HepG2 (cell line): ENCODE data around the gene RUNX3. TPM values are rescaled to one million over a fixed set of nuclear protein-coding genes. Genes with fewer than 3 reads are reported as not detected.

ENCODE experiments used
- ATF5 ChIP-seq: sonication (generic); formaldehyde crosslinking; IDR thresholded peaks from 2 replicates; pipeline ENCODE4 v1.4.0; 2020; ENCODE audit warnings: mild to moderate bottlenecking, low read depth, missing genetic modification reagents
- CCDC6 ChIP-seq: sonication (generic); formaldehyde crosslinking; IDR thresholded peaks from 2 replicates; pipeline ENCODE4 v1.8.1; 2022; ENCODE audit warnings: mild to moderate bottlenecking, missing genetic modification reagents, moderate library complexity
- E2F2 ChIP-seq: sonication (generic); formaldehyde crosslinking; IDR thresholded peaks from 2 replicates; pipeline ENCODE4 v1.4.0; 2020; ENCODE audit warnings: missing genetic modification reagents, borderline replicate concordance
- GTF3A ChIP-seq: sonication (generic); formaldehyde crosslinking; conservative IDR thresholded peaks from 2 replicates; pipeline ENCODE4 v1.4.0; 2020; ENCODE audit warnings: mild to moderate bottlenecking, missing genetic modification reagents
- IKZF4 ChIP-seq: sonication (generic); formaldehyde crosslinking; IDR thresholded peaks from 2 replicates; pipeline ENCODE4 v1.5.1; 2020; ENCODE audit warnings: borderline replicate concordance, mild to moderate bottlenecking, low read depth, missing genetic modification reagents; ENCODE audit errors: not compliant biosample characterization
- MTF1 ChIP-seq: sonication (generic); formaldehyde crosslinking; IDR thresholded peaks from 2 replicates; pipeline ENCODE4 v1.5.0; 2020; ENCODE audit warnings: missing genetic modification reagents
- MYNN ChIP-seq: sonication (generic); formaldehyde crosslinking; IDR thresholded peaks from 2 replicates; pipeline ENCODE4 v1.4.0; 2020; ENCODE audit warnings: mild to moderate bottlenecking, low read depth, missing genetic modification reagents
- NRL ChIP-seq: sonication (generic); formaldehyde crosslinking; IDR thresholded peaks from 2 replicates; pipeline ENCODE4 v1.5.0; 2020; ENCODE audit warnings: missing genetic modification reagents, mild to moderate bottlenecking, moderate library complexity, borderline replicate concordance
- PHF8 ChIP-seq: sonication (generic); formaldehyde crosslinking; IDR thresholded peaks from 2 replicates; pipeline ENCODE4 v1.5.0; 2020; ENCODE audit warnings: missing genetic modification reagents
- PITX1 ChIP-seq: sonication (generic); formaldehyde crosslinking; IDR thresholded peaks from 2 replicates; pipeline ENCODE4 v1.5.1; 2020; ENCODE audit warnings: mild to moderate bottlenecking, missing genetic modification reagents
- RCOR2 ChIP-seq: IDR thresholded peaks from 2 replicates; pipeline ENCODE4 v1.6.1; 2016; ENCODE audit warnings: missing biosample characterization, missing genetic modification reagents
- SKIL ChIP-seq: sonication (generic); formaldehyde crosslinking; IDR thresholded peaks from 2 replicates; pipeline ENCODE4 v1.8.0; 2022; ENCODE audit warnings: missing genetic modification reagents, mild to moderate bottlenecking, moderate library complexity, borderline replicate concordance
- TBP ChIP-seq: sonication (generic); formaldehyde crosslinking; IDR thresholded peaks from 2 replicates; pipeline ENCODE4 v1.5.0; 2020; ENCODE audit warnings: missing genetic modification reagents
- TOPORS ChIP-seq: sonication (generic); formaldehyde crosslinking; IDR thresholded peaks from 2 replicates; pipeline ENCODE4 v1.8.0; 2023; ENCODE audit warnings: mild to moderate bottlenecking, missing genetic modification reagents
- ZNF207 ChIP-seq: fragments of 450-650 bp; IDR thresholded peaks from 2 replicates; pipeline ENCODE4 v1.6.1; 2016; ENCODE audit warnings: antibody characterized with exemption, borderline replicate concordance
- ZSCAN12 ChIP-seq: sonication (generic); formaldehyde crosslinking; IDR thresholded peaks from 2 replicates; pipeline ENCODE4 v1.9.0; 2021; ENCODE audit warnings: mild to moderate bottlenecking, missing genetic modification reagents
- ZSCAN9 ChIP-seq: IDR thresholded peaks from 2 replicates; pipeline ENCODE4 v1.6.1; 2016; ENCODE audit warnings: borderline replicate concordance
- polyA plus RNA-seq, 8 experiments: library from polyadenylated mRNA; depleted of rRNA in 3 of 8; stranded (reverse) in 7 of 8; unstranded in 1 of 8; fragments of >200 nt; fragmentation: Illumina TruSeq in 4 of 8; extraction: Trizol in 4 of 8; gene quantifications; 2 replicates each; pipeline versions ENCODE4 v1.2.1 to v1.2.3, GENCODE V29; 2011 to 2016; ENCODE audit warnings: low read depth in 4 of 8, missing spikeins in 1 of 8, mixed read lengths in 1 of 8; ENCODE audit not compliant: insufficient read depth in 1 of 8
- total RNA-seq, 5 experiments: library from RNA; depleted of rRNA; stranded (reverse); fragments of >200 nt; fragmentation: Illumina TruSeq; extraction: Trizol; gene quantifications; 2 replicates each; pipeline ENCODE4 v1.2.3, GENCODE V29; 2016; ENCODE audit warnings: low read depth in 1 of 5
- TF ChIP-seq, protein P1 (sequence below): sonication (generic); formaldehyde crosslinking; IDR thresholded peaks from 2 replicates; pipeline ENCODE4 v1.4.0; 2020; ENCODE audit warnings: missing genetic modification reagents
- TF ChIP-seq, protein P2 (sequence below), 2 experiments: sonication (generic) in 1 of 2; formaldehyde crosslinking in 1 of 2; IDR thresholded peaks; 2 replicates each; pipeline versions ENCODE4 v1.4.0 to v1.6.1; 2016 to 2020; ENCODE audit warnings: borderline replicate concordance in 1 of 2, low read depth in 1 of 2, mild to moderate bottlenecking in 1 of 2, missing genetic modification reagents in 1 of 2

RUNX3 gene
- total and polyA plus RNA-seq, 2 of the 13 experiments (the other 11 are each of a cell fraction or from before 2014, with no cell fraction given) = 0.04 to 0.22 TPM

DNA sequence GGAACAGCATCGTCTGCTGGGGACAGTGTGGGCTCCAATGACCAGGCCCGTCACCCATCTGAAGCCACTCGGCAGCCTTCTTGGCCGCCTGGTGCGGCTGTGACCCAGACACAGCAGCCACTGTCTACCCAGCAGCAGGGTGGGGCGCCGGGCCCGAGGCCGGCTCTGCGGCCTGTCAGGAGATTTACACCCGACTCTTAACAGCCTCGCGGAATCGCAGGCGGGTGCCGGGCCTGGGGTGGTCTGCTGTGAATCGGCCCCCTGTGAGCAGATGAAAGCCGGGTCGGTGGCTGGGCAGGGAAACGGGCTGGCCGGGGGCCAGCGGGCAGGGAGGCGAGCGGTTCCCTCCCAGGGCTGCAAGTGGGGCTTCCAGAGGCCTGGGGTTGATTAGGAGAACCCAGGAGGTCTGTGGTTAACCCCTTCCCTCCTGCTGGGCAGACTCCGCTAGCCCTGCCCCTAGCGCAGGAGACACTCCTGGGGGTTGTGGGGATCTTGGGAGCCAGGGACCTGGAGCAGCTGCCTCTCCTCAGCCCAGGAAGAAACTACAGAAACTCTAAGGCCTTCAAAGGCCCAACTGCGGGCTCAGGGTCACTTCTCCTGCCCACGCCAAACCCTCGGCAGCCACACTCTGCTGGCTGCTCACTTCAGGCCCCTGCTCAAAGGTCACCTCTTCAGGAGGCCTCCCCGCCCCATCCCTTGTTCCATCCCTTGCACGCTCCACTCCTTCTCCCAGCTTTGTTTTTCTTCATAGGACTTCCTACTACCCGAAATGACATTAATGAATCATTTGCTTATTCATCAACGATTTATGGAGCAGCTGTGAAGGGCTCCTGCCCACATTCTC is 15.6 kb downstream of the RUNX3 start (continued):
- TF ChIP-seq, protein P1, sequence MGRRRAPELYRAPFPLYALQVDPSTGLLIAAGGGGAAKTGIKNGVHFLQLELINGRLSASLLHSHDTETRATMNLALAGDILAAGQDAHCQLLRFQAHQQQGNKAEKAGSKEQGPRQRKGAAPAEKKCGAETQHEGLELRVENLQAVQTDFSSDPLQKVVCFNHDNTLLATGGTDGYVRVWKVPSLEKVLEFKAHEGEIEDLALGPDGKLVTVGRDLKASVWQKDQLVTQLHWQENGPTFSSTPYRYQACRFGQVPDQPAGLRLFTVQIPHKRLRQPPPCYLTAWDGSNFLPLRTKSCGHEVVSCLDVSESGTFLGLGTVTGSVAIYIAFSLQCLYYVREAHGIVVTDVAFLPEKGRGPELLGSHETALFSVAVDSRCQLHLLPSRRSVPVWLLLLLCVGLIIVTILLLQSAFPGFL (CRISPR knock-in tag) = no peak
- 0 out of 2 replicates have a peak, but pooled peaks have one; percentile 49 for TF ChIP-seq ZSCAN9 (CRISPR knock-in tag)
- TF ChIP-seq, protein P2, sequence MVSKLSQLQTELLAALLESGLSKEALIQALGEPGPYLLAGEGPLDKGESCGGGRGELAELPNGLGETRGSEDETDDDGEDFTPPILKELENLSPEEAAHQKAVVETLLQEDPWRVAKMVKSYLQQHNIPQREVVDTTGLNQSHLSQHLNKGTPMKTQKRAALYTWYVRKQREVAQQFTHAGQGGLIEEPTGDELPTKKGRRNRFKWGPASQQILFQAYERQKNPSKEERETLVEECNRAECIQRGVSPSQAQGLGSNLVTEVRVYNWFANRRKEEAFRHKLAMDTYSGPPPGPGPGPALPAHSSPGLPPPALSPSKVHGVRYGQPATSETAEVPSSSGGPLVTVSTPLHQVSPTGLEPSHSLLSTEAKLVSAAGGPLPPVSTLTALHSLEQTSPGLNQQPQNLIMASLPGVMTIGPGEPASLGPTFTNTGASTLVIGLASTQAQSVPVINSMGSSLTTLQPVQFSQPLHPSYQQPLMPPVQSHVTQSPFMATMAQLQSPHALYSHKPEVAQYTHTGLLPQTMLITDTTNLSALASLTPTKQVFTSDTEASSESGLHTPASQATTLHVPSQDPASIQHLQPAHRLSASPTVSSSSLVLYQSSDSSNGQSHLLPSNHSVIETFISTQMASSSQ (IDR thresholded peaks at IDR 0.05; ENCODE audit: low read depth) = no peak
- TF ChIP-seq, protein P2 (CRISPR knock-in tag; IDR thresholded peaks at IDR 0.05; ENCODE audit: borderline replicate concordance) = no peak
- TF ChIP-seq IKZF4 (CRISPR knock-in tag) = no peak
- TF ChIP-seq ATF5 (CRISPR knock-in tag) = no peak
- TF ChIP-seq ZNF207 = no peak
- no peak; the same call in none of the 2 replicates for TF ChIP-seq PHF8 (CRISPR knock-in tag)
- TF ChIP-seq NRL (CRISPR knock-in tag) = peak; percentile 30; the same call in 1 of the 2 replicates
- no peak for TF ChIP-seq SKIL
- TF ChIP-seq MTF1 (CRISPR knock-in tag) = no peak
- TF ChIP-seq RCOR2 (CRISPR knock-in tag) = no peak; the same call in 1 of the 2 replicates
- TF ChIP-seq TOPORS = no peak
- no peak for TF ChIP-seq MYNN
- TF ChIP-seq GTF3A (CRISPR knock-in tag) = no peak
- TF ChIP-seq CCDC6 (CRISPR knock-in tag) = 0 out of 2 replicates have a peak, but pooled peaks have one; percentile 46
- TF ChIP-seq E2F2 (CRISPR knock-in tag) = no peak
- no peak for TF ChIP-seq TBP (CRISPR knock-in tag)
- no peak for TF ChIP-seq PITX1 (CRISPR knock-in tag)
- no peak for TF ChIP-seq ZSCAN12
